Fibroblast of mammary gland (primary cell): ENCODE measurements around the gene GFRA4.

Experiments used
- DNase-seq: peaks from one replicate; pipeline ENCODE4 v3.0.0-alpha.2; 2010; ENCODE audit warnings: low read depth
- H3K4me3 ChIP-seq: 2 replicates; pipeline ENCODE4 v1.5.1; 2011; ENCODE audit warnings: low read depth, mild to moderate bottlenecking, low read length, moderate library complexity; ENCODE audit not compliant: control insufficient read depth
- TF ChIP-seq, protein P1 (sequence below): conservative IDR thresholded peaks from 2 replicates; pipeline ENCODE4 v1.5.1; 2011; ENCODE audit warnings: low read depth, low read length, inconsistent platforms; ENCODE audit not compliant: control insufficient read depth, insufficient read depth

Gene GFRA4

DNA sequence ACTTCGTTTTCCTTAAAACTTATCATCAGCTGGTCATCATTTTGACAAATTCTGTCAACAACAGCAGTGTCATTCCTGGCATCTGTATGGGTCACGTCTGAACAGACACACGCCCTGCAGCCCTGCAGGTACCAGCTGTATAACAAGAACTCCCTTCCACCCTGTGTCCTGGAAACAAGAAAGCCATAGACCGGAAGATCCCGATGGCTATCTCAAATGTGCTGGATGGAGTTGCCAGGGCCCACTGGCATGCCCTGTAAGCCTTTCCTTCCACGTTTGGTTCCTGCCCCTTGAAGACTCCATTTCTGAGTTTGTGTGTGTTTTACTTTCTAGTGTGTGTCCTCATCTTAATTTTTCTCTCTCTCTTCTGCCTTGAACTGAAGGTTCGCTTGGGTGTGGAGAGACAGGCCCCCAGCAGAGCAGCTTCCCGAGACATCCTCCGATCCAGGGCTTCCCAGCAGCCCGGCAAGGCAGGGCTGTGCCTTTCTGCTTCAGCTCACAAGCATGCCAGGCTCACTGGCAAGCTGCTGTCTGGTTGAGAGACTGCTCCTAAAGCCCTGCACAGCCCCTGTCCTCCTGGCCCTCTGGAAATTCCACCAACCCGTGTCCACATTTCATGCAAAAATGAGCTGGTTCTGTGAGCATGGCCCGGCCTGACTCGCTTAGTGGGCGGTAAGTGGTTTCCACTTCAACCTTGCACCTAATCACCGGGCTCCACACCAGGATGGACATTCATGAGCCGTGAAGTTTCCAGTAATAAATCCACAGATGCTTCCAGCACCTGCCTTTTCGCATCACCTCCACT lies 8.7 kb downstream of the GFRA4 start:
- H3K4me3 ChIP-seq, result no peak overlapping the region
- TF ChIP-seq, protein P1, sequence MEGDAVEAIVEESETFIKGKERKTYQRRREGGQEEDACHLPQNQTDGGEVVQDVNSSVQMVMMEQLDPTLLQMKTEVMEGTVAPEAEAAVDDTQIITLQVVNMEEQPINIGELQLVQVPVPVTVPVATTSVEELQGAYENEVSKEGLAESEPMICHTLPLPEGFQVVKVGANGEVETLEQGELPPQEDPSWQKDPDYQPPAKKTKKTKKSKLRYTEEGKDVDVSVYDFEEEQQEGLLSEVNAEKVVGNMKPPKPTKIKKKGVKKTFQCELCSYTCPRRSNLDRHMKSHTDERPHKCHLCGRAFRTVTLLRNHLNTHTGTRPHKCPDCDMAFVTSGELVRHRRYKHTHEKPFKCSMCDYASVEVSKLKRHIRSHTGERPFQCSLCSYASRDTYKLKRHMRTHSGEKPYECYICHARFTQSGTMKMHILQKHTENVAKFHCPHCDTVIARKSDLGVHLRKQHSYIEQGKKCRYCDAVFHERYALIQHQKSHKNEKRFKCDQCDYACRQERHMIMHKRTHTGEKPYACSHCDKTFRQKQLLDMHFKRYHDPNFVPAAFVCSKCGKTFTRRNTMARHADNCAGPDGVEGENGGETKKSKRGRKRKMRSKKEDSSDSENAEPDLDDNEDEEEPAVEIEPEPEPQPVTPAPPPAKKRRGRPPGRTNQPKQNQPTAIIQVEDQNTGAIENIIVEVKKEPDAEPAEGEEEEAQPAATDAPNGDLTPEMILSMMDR, result no peak
- no peak for DNase-seq

DNA sequence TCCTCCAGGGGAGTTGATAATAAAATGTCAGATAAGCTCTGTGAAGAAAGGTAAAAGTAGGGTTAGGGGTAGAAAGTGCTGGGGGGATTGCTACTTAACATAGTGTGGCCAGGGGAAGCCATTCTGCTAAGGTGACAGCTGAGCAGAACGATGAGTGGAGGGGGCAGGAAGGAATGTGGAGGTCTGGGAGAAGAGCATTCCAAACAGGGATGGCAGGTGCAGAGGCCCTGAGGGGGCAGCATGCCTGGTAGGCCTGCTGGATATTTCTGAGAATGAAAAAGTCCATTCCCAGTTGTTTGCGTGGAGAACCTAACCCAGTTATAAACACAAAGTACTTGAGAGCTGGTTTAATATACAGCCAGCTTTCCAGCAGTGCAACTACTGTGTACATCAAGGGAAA lies 9.3 kb downstream of the GFRA4 start:
- DNase-seq, result no peak
- H3K4me3 ChIP-seq, result no peak overlapping the region
- TF ChIP-seq, protein P1, result no peak

DNA sequence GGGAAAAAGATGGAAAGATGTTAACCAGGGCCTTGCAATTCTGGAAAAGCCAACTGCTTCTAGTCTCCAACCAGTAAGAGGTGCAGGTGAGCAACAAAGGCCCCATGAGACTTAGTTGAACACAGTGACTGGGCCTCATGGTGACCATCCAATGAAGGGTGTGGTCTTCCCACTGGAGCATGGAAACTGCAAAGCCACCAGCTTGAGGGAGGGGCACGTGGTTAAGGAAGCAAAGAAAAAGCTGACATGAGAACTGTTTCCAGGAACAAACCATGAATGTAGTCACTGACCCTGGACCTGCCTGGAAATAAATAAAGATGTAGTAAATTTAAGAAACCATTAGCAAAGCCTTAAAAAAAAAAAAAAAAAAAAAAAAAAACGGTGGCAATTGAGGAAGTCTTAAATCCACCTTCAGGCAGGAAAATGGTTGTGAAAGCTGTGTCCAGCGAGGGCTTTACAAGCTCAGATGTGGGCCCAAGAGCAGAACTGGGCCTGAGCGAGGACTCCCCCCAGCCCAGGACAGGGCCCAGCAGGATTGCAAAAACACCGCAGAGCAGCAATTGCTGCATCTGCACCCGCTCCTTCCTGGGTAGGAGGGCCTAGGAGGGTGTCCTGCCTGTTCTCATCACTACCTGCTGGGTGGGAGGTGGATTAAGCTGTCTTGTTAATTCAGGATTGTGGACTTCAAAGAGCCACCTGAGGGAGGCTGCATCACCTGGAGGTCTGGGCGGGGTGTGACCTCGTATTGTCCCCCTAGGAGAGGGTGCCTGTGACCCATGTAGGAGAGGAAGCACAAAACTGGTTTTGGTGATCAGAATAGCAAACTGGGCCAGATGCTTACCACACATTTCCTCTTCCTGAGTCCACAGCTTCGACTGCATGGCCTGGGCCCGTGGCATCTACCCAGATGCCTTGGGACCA lies 10.3 kb downstream of the GFRA4 start:
- no peak overlapping the region for H3K4me3 ChIP-seq
- TF ChIP-seq, protein P1, result no peak
- DNase-seq, result no peak

DNA sequence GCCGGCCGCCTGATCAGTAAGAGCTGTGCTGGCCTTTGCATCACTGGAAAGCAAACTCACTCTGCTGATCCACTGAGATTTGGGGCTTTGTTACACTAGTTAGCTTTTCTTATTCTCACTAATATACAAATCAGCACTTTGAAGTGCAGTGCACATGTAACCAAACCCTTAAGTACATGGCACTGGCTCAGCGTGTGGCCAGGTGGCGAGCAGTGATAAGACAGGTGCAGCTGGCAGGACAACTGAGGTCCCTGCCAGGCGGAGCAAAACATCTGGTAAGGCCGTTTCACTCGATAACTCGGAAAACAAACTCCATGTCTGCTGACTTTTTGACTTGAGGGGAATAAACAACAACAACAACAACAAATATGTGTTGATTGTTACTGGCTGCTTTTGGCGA lies 11.0 kb downstream of the GFRA4 start:
- H3K4me3 ChIP-seq, result no peak overlapping the region
- DNase-seq, result no peak
- TF ChIP-seq, protein P1, result no peak

DNA sequence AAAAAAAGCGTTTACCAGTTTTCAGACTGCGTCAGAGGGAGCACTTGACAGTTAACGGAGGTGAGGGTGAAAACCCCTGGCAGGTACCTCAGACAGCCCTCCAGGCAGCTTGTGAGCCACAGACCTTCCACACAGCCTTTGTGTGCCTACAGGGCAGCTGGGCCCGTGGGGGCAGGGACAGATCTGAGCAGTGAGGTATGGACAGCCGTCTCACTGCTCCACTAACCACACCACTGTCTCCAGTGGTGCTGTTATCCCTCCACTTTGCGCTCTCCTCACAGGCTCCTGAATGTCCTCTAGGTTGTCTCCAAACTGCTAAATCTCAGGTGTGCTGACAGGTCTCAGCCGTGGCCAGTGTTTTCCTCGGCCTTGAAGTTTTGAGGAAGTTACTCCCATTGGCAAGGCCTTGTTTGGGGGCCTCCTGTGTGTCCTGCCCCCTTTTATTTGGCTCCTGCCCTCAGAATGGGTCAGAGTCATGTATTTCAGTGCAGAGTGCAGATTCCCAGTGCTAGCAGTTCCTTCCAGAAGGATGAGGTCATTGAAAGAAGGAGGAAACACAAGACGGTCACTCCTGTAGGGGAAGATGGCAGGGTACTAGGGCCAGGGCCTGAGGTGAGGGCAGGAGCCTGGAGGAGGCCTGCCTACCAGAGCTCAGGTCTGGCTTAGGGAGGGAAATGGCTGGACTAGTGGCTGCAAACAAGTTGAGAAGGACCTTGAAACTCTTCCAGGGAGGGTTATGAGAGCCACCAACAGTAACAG lies 11.8 kb downstream of the GFRA4 start:
- H3K4me3 ChIP-seq, result no peak overlapping the region
- TF ChIP-seq, protein P1, result no peak
- DNase-seq, result no peak

DNA sequence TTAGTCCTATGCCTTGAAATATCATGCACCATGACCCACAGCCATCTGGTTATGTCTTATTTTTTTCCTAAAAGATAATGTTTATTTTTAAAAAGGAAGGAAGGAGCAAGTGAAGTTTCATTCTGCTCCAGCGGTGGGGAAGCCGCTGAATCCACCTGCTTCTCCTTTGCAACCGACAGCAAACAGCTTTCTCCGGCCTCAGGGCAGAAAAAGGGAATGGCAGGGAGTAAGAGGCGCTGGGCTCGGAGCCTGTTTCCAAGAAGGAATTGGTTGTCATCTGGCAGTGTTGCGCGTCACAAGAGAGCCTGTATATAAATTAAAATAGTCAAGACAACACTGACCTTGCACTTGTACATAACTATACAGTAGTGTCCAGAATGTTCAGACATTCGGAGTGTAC lies 14.2 kb downstream of the GFRA4 start:
- TF ChIP-seq, protein P1, result no peak
- H3K4me3 ChIP-seq, result no peak overlapping the region
- no peak for DNase-seq
